GM12873 (cell line): ENCODE data around the gene LUZP4.
A peak's percentile ranks its signal among the peaks of the same experiment; 100 is the strongest.

ENCODE experiments used
- TF ChIP-seq, protein P1 (sequence below): IDR thresholded peaks from 2 replicates; pipeline ENCODE4 v1.5.1; 2012; ENCODE audit warnings: low read depth, mild to moderate bottlenecking, moderate library complexity, low read length, control low read depth; ENCODE audit not compliant: insufficient read depth; ENCODE audit errors: missing control alignments

Gene LUZP4

DNA sequence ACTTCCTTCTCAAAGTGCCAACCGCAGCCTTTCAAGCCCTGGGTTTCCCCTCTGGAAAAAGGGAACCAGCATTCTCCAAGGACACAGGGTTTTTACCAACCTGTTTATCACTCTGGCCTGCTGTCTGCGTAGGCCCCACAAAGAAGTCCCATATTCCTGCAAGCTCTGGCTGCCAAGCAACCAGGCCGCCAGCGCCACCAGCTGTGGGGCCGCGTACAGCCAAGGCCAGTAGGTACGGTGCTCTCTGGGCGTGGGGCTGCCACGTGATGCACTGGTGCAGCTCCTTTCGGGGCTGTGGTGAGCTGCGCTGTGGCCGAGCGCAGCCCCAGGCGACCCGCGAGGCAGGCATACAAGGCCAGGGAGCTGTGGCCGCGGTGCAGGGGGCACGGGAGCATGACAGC, 22.1 kb downstream of the LUZP4 start:
- TF ChIP-seq, protein P1, sequence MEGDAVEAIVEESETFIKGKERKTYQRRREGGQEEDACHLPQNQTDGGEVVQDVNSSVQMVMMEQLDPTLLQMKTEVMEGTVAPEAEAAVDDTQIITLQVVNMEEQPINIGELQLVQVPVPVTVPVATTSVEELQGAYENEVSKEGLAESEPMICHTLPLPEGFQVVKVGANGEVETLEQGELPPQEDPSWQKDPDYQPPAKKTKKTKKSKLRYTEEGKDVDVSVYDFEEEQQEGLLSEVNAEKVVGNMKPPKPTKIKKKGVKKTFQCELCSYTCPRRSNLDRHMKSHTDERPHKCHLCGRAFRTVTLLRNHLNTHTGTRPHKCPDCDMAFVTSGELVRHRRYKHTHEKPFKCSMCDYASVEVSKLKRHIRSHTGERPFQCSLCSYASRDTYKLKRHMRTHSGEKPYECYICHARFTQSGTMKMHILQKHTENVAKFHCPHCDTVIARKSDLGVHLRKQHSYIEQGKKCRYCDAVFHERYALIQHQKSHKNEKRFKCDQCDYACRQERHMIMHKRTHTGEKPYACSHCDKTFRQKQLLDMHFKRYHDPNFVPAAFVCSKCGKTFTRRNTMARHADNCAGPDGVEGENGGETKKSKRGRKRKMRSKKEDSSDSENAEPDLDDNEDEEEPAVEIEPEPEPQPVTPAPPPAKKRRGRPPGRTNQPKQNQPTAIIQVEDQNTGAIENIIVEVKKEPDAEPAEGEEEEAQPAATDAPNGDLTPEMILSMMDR: no peak

DNA sequence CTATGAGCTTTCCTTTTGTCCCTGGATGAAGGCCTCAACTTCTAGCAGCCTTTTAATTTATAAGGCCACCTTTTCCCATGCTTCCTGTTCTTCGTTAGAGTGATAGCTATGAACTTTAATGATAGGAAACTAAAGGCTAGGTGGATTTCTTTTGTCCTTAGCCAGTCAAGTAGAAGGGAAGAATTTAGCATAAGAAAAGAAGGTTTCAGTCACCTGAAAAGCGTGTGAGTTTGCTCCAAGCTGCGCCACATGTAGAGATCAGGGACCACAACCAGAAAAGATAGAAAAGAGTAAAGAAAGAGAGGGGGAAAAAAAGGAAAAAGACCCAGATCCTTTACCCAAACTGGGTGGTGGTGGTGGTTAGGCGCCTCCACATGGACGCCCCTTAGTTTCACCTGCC, 28.6 kb downstream of the LUZP4 start:
- TF ChIP-seq, protein P1: no peak

DNA sequence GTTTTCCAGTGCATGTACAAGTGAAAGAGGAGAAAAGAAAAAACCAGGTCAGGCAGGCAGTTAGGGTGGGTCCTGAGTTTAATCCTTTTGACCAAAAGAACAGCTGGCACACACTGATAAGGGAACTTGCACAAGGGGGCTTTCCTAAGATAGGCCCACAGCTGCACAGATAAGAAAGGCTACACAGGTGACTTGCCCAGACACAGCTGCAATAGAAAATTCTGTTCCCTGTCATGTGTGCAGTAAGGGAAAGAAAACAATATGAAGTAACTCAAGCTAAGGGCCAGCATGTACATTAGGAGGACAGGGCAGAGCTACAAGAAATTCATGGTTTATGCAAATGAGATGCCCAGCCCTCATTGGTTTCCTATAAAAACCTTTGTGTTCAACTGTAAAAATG, 32.9 kb downstream of the LUZP4 start:
- TF ChIP-seq, protein P1: no peak

DNA sequence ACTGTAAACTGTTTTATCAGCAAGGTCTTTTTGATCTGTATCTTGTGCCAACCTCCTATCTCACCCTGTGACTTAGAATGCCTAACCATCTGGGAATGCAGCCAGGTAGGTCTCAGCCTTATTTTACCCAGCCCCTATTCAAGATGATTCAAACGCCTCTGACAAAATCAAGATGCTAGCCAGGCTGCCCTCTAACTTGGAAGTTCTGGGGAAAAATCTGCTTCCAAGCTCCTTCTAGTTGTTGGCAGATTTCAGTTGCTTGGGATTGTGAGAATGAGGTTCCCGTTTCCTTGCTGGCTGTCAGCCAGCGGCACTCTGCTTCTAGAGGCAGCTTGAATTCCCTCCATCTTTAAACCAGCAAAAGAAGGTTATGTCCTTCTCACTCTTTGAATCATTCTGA, 34.7 kb downstream of the LUZP4 start:
- TF ChIP-seq, protein P1: no peak

DNA sequence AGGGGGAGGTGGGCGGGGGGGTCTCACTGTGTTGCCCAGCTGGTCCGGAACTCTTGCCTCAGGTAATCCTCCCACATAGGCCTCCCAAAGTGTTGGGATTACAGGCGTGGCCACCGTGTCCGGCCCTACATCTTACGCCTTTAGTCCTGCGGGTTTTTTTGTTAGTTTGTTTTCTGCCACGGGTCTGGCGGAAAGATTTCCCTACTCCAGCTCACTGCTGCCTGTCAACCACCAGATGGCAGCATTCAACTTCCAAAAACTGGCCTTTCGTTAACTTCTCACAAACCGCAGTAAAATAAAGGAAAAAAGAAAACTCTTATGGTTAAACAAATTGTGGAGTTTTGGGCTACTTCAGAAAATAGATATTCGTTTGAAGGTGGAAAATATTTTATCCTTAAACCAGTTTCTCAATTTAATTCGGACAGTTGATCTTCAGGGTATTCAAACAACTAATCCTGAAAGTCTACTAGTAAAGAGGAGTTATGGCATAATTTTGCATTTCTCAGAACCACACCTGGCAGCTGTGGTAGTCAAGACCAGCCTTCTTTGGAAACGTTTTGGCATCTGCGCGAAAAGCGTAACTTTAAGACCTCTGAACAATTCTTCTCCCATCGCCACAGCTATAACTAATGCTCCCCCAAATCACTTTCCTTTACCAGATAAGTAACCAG, 41.1 kb downstream of the LUZP4 start:
- TF ChIP-seq, protein P1: peak; percentile 79

DNA sequence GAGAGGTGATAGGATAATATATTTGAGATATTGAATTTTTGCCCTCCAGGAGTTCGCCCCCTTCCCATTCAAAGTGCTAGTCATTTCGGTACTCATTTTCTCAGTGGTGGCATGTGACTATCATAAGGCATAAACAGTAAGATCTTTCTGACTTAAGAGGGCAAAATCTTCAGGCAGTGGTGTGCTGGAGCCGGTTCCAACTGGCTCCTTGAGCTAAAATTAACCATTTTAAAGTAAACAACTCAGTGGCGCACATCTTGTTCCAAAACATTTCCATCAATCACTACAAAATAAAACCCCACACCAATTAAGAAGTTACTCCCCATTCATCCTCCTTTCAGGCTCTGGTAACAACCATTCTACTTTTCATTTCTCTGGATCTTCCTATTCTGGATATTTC, 43.3 kb downstream of the LUZP4 start:
- TF ChIP-seq, protein P1: no peak

DNA sequence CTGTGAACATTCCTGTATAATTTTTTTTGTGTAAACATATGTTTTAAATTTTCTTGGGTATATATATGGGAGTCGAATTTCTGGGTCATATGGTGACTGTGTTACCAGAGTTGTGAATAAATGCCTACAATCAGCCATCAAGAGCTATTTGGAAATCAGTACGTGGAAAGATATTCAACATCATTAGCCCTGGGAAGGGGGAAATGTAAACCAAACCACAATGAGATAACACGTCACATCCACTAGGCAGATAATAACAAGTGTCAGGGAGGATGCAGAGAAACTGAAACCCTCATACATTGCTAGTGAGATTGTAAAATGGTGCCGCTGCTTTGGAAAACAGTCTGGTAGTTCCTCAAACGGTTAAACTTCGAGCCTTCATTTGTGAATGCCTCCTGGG, 43.9 kb downstream of the LUZP4 start:
- TF ChIP-seq, protein P1: no peak
